Activated naive CD4-positive, alpha-beta T cell treated with anti-CD3 and anti-CD28 coated beads, Interleukin-2, amount 50 U/mL, for 72 hours (primary cell): Measurements from ENCODE around the gene RAD51B. TPM values are rescaled to one million over a fixed set of nuclear protein-coding genes. Genes with fewer than 3 reads are reported as not detected.
"Not testable (repeated sequence)": the region's sequence is repeated elsewhere in the genome, so short reads cannot be mapped to it uniquely, and the experiment has no call there.

Experiments used
- ATAC-seq, 2 donors: fragments of 150-1000 bp; cut with Tn5 transposase; 2 replicates each; pipeline ENCODE4 v1.10.0; 2021; ENCODE audit warnings: mild to moderate bottlenecking in 2 of 2, moderate library complexity in 2 of 2
- DNase-seq, 2 donors: peaks; one replicate each; pipeline ENCODE4 v3.0.0; 2021 to 2022; ENCODE audit warnings: low spot score in 2 of 2
- H3K27ac Mint-ChIP-seq, 2 donors: one replicate each; pipeline ENCODE4 v1.8.0; 2022; ENCODE audit warnings: mild to moderate bottlenecking in 2 of 2, mixed read lengths in 2 of 2
- H3K36me3 Mint-ChIP-seq, 2 donors: one replicate each; pipeline ENCODE4 v1.8.0; 2022; ENCODE audit warnings: mixed read lengths in 2 of 2
- H3K9me3 Mint-ChIP-seq, 2 donors: one replicate each; pipeline ENCODE4 v1.8.0; 2022; ENCODE audit warnings: mixed read lengths in 2 of 2
- total RNA-seq, 2 donors: library from RNA; stranded (reverse); gene quantifications; one replicate each; pipeline ENCODE4 v1.2.3, GENCODE V29; 2022

Gene RAD51B
- total RNA-seq, 2 donors from 2014 or later = 36.5 to 53.0 TPM

GRCh38 chr14:68661226-68662225 lies 841.9 kb downstream of the RAD51B start:
- Mint-ChIP-seq H3K36me3 (peaks cover 0 to 14% of the 10 kb centered on the region in 2 donors), H3K27ac (no peak overlapping the region), H3K9me3 (peaks cover 0 to 18% of the 10 kb centered on the region in 2 donors)
- ATAC-seq = no peak
- DNase-seq = no peak

GRCh38 chr14:68662392-68662791 lies 842.8 kb downstream of the RAD51B start:
- H3K27ac Mint-ChIP-seq = peak overlapping the region in 1 of 2 donors; percentile 58
- DNase-seq = no peak
- H3K9me3 Mint-ChIP-seq = peaks cover 0 to 18% of the 10 kb centered on the region in 2 donors
- H3K36me3 Mint-ChIP-seq = peaks cover 0 to 14% of the 10 kb centered on the region in 2 donors
- ATAC-seq = no peak

GRCh38 chr14:68662826-68663225 lies 843.2 kb downstream of the RAD51B start:
- peaks cover 0 to 14% of the 10 kb centered on the region in 2 donors for H3K36me3 Mint-ChIP-seq
- H3K27ac Mint-ChIP-seq = peak overlapping the region in 1 of 2 donors; percentile 58
- peaks cover 0 to 18% of the 10 kb centered on the region in 2 donors for H3K9me3 Mint-ChIP-seq
- ATAC-seq, DNase-seq: not testable (repeated sequence)

GRCh38 chr14:68663385-68664076 lies 844.0 kb downstream of the RAD51B start:
- Mint-ChIP-seq H3K9me3 (peaks cover 0 to 18% of the 10 kb centered on the region in 2 donors), H3K36me3 (peaks cover 0 to 14% of the 10 kb centered on the region in 2 donors), H3K27ac (peak overlapping the region in 1 of 2 donors; percentile 58)
- DNase-seq = peak in 1 of 2 donors; percentile 42
- ATAC-seq = peak; percentile 89 to 90

- no peak for DNase-seq
- Mint-ChIP-seq H3K36me3 (peaks cover 0 to 14% of the 10 kb centered on the region in 2 donors), H3K9me3 (peaks cover 0 to 18% of the 10 kb centered on the region in 2 donors), H3K27ac (peak overlapping the region in 1 of 2 donors; percentile 58)
- peak; percentile 79 to 83 for ATAC-seq
Observed at GRCh38 chr14:68664225-68664681, 844.7 kb downstream of the RAD51B start.

- Mint-ChIP-seq H3K27ac (peak overlapping the region in 1 of 2 donors; percentile 58), H3K9me3 (peaks cover 0 to 18% of the 10 kb centered on the region in 2 donors), H3K36me3 (peaks cover 0 to 14% of the 10 kb centered on the region in 2 donors)
- DNase-seq = no peak
- no peak for ATAC-seq
Observed at GRCh38 chr14:68665131-68665530, 845.6 kb downstream of the RAD51B start.

GRCh38 chr14:68665792-68666204 lies 846.2 kb downstream of the RAD51B start:
- Mint-ChIP-seq H3K27ac (no peak overlapping the region), H3K9me3 (peaks cover 0 to 18% of the 10 kb centered on the region in 2 donors), H3K36me3 (peaks cover 0 to 11% of the 10 kb centered on the region in 2 donors)
- no peak for ATAC-seq
- DNase-seq = no peak

- Mint-ChIP-seq H3K36me3 (peaks cover 0 to 8% of the 10 kb centered on the region in 2 donors), H3K27ac (no peak overlapping the region), H3K9me3 (peaks cover 0 to 18% of the 10 kb centered on the region in 2 donors)
- DNase-seq = no peak
- no peak for ATAC-seq
Observed at GRCh38 chr14:68666236-68666635, 846.7 kb downstream of the RAD51B start.

- no peak for ATAC-seq
- H3K27ac Mint-ChIP-seq = no peak overlapping the region
Observed at GRCh38 chr14:68666899-68667298, 847.3 kb downstream of the RAD51B start.

GRCh38 chr14:68667313-68667791 lies 847.8 kb downstream of the RAD51B start:
- H3K36me3 Mint-ChIP-seq = no peaks in the 10 kb centered on the region

More at GRCh38 chr14:68666899-68667298, 847.3 kb downstream of the RAD51B start:
- Mint-ChIP-seq H3K36me3 (peaks cover 0 to 4% of the 10 kb centered on the region in 2 donors), H3K9me3 (peaks cover 0 to 14% of the 10 kb centered on the region in 2 donors)
- DNase-seq = no peak

GRCh38 chr14:68668028-68668427 lies 848.4 kb downstream of the RAD51B start:
- Mint-ChIP-seq H3K27ac (no peak overlapping the region), H3K36me3 (no peaks in the 10 kb centered on the region), H3K9me3 (peaks cover 0 to 6% of the 10 kb centered on the region in 2 donors)
- ATAC-seq = no peak
- DNase-seq = no peak

More at GRCh38 chr14:68667313-68667791, 847.8 kb downstream of the RAD51B start:
- Mint-ChIP-seq H3K9me3 (peaks cover 0 to 10% of the 10 kb centered on the region in 2 donors), H3K27ac (no peak overlapping the region)
- DNase-seq (no peak), ATAC-seq (no peak)

GRCh38 chr14:68668531-68668930 lies 849.0 kb downstream of the RAD51B start:
- no peak overlapping the region for H3K27ac Mint-ChIP-seq
- DNase-seq (no peak), ATAC-seq (no peak)
- no peaks in the 10 kb centered on the region for H3K36me3 Mint-ChIP-seq
- H3K9me3 Mint-ChIP-seq = peaks cover 0 to 6% of the 10 kb centered on the region in 2 donors

- ATAC-seq (no peak), DNase-seq (no peak)
- Mint-ChIP-seq H3K9me3 (peaks cover 0 to 6% of the 10 kb centered on the region in 2 donors), H3K36me3 (no peaks in the 10 kb centered on the region), H3K27ac (no peak overlapping the region)
Observed at GRCh38 chr14:68669111-68669511, 849.5 kb downstream of the RAD51B start.

GRCh38 chr14:68669603-68670358 lies 850.2 kb downstream of the RAD51B start:
- no peak for DNase-seq
- Mint-ChIP-seq H3K9me3 (peaks cover 0 to 6% of the 10 kb centered on the region in 2 donors), H3K36me3 (no peaks in the 10 kb centered on the region), H3K27ac (peak overlapping the region in 1 of 2 donors; percentile 56)
- no peak for ATAC-seq

- Mint-ChIP-seq H3K36me3 (no peaks in the 10 kb centered on the region), H3K27ac (no peak overlapping the region), H3K9me3 (peaks cover 0 to 6% of the 10 kb centered on the region in 2 donors)
- DNase-seq = no peak
- ATAC-seq = no peak
Observed at GRCh38 chr14:68670359-68670715, 850.8 kb downstream of the RAD51B start.

- Mint-ChIP-seq H3K36me3 (no peaks in the 10 kb centered on the region), H3K9me3 (no peaks in the 10 kb centered on the region), H3K27ac (no peak overlapping the region)
- no peak for DNase-seq
- no peak for ATAC-seq
Observed at GRCh38 chr14:68671909-68672308, 852.3 kb downstream of the RAD51B start.
